GM19023 (cell line): ENCODE measurements around the gene TLN1.
A peak's percentile ranks its signal among the peaks of the same experiment; 100 is the strongest.

Experiments used
- ATAC-seq: cut with Tn5 transposase; IDR thresholded peaks from one replicate; pipeline ENCODE4 v1.9.1; 2021; ENCODE audit warnings: mild to moderate bottlenecking, moderate library complexity; ENCODE audit not compliant: unreplicated experiment

TLN1 gene

GRCh38 chr9:35669331-35670145 lies 62.5 kb downstream of the TLN1 start:
- no peak for ATAC-seq

DNA sequence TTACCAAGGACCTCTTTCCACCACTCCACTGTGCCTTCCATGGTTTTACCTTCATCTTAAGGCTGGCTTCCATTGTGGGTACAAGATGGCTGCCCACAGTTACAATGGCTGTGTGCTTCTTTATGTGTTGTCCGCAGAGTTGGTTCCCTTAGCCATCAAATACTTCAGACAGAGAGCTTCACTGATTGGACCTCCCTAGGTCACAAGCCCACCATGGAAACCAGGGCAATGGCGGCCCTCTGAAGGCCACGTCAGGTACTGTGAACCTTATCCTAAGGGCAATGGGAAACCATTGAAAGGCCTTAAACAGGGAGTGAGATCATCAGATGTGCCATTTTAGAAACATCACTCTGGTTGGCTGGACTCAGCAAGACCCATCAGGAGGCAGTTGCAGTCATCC lies 64.1 kb downstream of the TLN1 start:
- no peak for ATAC-seq

- ATAC-seq, result no peak
These were observed 65.4 kb downstream of the TLN1 start for GRCh38 chr9:35666549-35666948.

- ATAC-seq, result no peak
These were observed 66.0 kb downstream of the TLN1 start for GRCh38 chr9:35666045-35666444.

- no peak for ATAC-seq
These were observed 66.5 kb downstream of the TLN1 start for GRCh38 chr9:35665471-35665818.

- peak; percentile 64 for ATAC-seq
These were observed 67.2 kb downstream of the TLN1 start, which contains the start of gene ARHGEF39 for GRCh38 chr9:35664531-35665470. Gene ARHGEF39, minus strand, starts transcription at chr9:35665195. Its CDS starts 26 bp downstream, at chr9:35665169.

DNA sequence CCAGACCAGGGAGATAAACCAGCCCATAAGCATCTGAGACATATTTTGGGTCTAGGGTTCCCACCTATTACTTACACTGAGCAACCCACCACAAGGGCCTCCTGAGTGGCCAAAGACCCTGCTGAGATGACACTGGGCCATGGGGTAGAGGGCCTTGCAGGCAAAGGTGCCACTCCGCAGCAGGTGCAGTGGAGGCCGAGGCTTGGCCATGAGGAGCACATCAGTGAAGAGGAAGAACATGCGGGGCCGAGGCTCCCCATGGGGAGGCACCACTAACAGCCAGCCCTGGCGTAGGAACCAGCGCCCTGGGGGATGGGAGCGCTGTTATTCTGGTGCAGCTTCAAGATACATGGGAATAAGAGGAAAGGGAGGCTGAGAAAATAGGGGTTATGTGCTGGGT lies 69.6 kb downstream of the TLN1 start:
- no peak for ATAC-seq

GRCh38 chr9:35661756-35662350 lies 70.1 kb downstream of the TLN1 start:
- no peak for ATAC-seq

DNA sequence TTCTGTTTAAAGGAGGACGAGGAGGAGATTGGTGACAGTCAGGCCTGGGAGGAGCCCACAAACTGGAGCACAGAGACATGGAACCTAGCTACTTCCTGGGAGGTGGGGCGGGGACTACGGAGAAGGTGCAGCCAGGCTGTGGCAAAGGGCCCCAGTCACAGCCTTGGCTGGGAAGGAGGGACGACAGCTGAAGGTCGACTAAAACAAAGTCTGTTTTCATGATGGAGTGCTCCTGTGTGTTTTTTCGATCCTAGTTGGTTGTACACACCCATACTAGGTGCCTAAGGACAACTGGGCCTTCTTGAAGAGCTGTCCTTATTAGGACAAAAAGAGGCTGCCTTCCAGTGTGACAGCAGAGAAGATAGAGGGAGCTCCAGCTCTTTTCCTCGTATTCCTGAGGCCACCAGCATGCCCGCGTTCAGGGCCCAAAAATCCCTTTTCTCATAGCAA lies 71.0 kb downstream of the TLN1 start:
- ATAC-seq, result no peak

DNA sequence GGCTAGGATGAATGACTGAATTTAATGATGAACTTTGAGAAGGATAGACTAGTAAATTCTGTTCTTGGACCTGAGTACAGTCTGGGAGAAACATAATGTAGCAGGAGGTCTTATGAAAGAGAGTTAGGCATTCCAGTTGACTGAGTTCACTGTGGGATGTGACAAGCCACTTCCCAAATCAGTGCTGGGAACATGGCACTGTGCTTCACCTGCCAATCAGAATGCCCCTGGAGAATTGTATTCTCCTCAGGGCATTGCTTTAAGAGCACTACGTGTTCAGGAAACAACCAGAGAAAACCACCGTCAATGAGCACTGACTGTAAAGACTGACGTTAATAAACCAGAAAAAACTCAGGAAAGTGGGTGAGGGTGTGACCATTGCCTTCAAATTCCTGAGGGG lies 72.7 kb downstream of the TLN1 start:
- no peak for ATAC-seq

DNA sequence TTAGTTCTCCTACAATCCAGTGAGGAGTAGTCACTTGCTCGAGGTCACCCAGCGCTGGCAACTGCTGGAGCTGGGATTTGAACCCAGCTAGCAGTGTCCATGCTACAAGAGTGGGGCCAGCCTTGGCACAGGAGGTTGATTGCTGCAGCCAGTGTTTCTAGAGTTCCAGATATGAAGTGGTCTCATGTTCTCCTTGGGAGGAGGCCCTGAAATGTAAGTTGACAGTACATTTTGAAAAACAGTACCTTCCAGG lies 73.1 kb downstream of the TLN1 start:
- no peak for ATAC-seq

GRCh38 chr9:35658137-35658967 lies 73.6 kb downstream of the TLN1 start, which contains the start of gene CCDC107:
Gene CCDC107, plus strand, starts transcription at chr9:35658292. Its CDS starts 88 bp downstream, at chr9:35658380.
- peak; percentile 66 for ATAC-seq

DNA sequence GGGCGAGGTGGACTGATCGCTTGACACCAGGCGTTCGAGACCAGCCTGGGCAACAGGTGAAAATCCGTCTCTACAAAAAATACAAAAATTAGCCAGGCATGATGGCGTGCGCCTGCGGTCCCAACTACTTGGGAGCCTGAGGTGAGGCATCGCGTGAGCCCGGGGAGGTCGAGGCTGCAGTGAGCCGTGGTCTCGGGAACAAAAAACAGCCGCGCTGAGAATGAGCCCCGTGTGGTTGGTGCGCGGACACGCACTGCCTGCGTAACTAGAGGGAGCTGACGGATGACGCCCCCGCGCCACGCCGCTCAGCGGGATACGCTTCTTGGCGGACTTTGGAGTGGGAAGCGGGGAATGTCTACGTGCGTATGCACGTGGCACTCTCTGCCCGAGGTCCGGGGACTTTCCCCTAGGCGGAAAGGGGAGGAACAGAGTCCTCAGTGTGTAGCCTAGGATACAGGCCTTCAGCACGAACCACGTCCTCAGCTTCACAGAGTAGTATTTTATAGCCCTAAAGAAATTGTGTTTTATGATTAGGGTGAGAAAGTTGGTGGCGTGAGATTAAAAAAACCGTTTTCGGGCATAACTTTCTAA lies 74.4 kb downstream of the TLN1 start, which contains the start of gene RMRP:
Gene RMRP, minus strand, starts transcription at position 474 of the 591 bp plus-strand sequence.
- peak; percentile 85 for ATAC-seq

GRCh38 chr9:35656831-35657545 lies 75.0 kb downstream of the TLN1 start:
- peak; percentile 1 for ATAC-seq

DNA sequence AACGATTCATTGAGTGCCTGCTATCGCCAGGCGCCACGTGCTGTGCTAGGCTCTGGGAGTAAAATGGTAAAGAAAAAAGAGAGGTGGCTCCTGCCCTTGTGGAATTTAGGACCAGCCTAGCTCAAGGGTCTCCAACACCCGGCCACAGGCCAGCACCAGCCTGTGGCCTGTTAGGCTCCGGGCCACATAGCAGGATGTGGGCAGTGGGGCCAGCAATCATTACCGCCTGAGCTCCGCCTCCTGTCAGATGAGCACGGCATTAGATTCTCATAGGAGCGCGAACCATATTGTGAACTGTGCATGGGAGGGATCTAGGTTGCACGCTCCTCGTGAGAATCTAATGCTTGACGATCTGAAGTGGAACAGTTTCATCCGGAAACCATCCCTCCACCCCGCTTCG lies 75.6 kb downstream of the TLN1 start:
- ATAC-seq, result no peak

GRCh38 chr9:35653611-35654010 lies 78.4 kb downstream of the TLN1 start:
- ATAC-seq, result no peak

DNA sequence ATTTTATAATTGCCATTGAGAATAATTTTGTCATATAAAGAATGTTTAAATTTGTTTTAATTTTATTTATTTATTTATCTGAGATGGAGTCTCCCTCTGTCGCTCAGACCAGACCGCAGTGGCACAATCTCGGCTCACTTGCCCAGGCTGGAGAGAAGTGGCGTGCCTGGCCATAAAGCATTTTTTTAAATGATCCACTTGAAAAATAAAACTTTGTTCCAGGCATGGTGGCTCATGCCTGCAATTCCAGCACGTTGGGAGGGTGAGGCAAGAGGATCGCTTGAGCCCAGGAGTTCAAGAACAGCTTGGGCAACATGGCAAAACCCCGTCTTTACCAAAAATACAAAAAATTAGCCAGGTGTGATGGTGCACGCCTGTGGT lies 79.2 kb downstream of the TLN1 start:
- no peak for ATAC-seq

GRCh38 chr9:35651956-35652828 lies 79.8 kb downstream of the TLN1 start:
- no peak for ATAC-seq
